Omental fat pad (tissue), 4 donors: ENCODE results near the gene VLDLR. TPM values are rescaled to one million over a fixed set of nuclear protein-coding genes. Genes with fewer than 3 reads are reported as not detected.

Experiments used
- ATAC-seq: fragments of 150-250 bp; one replicate; pipeline ENCODE4 v1.9.1; 2016; ENCODE audit warnings: mild to moderate bottlenecking, moderate library complexity; ENCODE audit not compliant: low FRiP score
- DNase-seq: peaks from one replicate; pipeline ENCODE4 v3.0.0-alpha.2; 2019; ENCODE audit warnings: low spot score
- total RNA-seq, 4 donors: library from RNA; depleted of rRNA; stranded (reverse); fragments of >200 nt; gene quantifications; one replicate each; pipeline ENCODE4 v1.1.0, GENCODE V29; 2016
- TF ChIP-seq, protein P1 (sequence below), 3 donors: fragments of 450-650 bp; IDR thresholded peaks; one replicate each; pipeline ENCODE4 v1.5.1; 2016 to 2017; ENCODE audit warnings: antibody characterized with exemption in 3 of 3, mild to moderate bottlenecking in 3 of 3, moderate library complexity in 2 of 3

The VLDLR gene
- total RNA-seq, 4 donors from 2014 or later: 5.4 to 39.3 (median 16.1) TPM

- TF ChIP-seq, protein P1, sequence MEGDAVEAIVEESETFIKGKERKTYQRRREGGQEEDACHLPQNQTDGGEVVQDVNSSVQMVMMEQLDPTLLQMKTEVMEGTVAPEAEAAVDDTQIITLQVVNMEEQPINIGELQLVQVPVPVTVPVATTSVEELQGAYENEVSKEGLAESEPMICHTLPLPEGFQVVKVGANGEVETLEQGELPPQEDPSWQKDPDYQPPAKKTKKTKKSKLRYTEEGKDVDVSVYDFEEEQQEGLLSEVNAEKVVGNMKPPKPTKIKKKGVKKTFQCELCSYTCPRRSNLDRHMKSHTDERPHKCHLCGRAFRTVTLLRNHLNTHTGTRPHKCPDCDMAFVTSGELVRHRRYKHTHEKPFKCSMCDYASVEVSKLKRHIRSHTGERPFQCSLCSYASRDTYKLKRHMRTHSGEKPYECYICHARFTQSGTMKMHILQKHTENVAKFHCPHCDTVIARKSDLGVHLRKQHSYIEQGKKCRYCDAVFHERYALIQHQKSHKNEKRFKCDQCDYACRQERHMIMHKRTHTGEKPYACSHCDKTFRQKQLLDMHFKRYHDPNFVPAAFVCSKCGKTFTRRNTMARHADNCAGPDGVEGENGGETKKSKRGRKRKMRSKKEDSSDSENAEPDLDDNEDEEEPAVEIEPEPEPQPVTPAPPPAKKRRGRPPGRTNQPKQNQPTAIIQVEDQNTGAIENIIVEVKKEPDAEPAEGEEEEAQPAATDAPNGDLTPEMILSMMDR (IDR thresholded peaks at IDR 0.05): no peak
- ATAC-seq: no peak
- no peak for DNase-seq
These were observed 17.5 kb downstream of the VLDLR start for GRCh38 chr9:2638871-2639673.

- TF ChIP-seq, protein P1 (IDR thresholded peaks at IDR 0.05): no peak
- ATAC-seq: peak; percentile 72
- DNase-seq: no peak
These were observed 18.2 kb downstream of the VLDLR start for GRCh38 chr9:2639786-2640185.

DNA sequence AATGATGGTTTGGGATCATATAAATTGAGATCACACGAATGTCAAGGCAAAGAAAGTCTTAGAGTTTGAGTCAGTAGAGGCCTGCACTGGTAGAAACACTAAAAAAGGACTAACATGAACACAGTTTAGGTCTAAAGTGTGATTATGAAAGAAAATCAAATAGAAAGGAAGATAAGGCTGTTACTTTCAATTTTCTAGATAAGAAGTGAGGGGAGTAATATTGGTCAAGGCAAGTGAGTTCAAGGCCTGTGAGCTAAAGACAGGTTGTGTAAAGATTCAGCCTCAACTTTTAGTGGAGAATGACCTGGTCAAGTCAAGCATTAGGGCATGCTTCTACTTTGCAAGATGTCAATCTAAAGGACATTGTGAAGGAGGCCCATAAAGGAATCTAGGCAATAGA is 19.0 kb downstream of the VLDLR start:
- TF ChIP-seq, protein P1 (IDR thresholded peaks at IDR 0.05): no peak
- DNase-seq (no peak), ATAC-seq (no peak)

GRCh38 chr9:2641033-2641432 is 19.4 kb downstream of the VLDLR start:
- TF ChIP-seq, protein P1 (IDR thresholded peaks at IDR 0.05): no peak
- DNase-seq: no peak
- no peak for ATAC-seq

- TF ChIP-seq, protein P1 (IDR thresholded peaks at IDR 0.05): no peak
- ATAC-seq (no peak), DNase-seq (no peak)
These were observed 20.5 kb downstream of the VLDLR start for GRCh38 chr9:2642068-2642467.

DNA sequence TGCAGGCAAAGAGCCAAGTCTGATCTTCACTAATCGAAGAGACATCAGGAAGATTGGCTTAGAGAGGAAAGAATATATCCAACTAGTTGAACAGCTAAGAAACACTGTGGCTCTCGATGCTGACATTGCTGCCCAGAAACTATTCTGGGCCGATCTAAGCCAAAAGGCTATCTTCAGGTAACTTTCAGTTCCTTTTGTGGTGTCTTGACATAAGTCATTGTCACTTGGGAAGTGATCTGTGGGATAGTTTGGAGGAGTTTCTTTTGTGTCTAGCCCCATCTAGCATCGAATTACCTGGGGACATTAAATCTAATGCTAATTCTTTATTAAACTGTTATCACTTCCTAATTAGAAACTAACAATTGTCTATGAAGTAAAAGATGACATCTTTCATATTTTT is 24.0 kb downstream of the VLDLR start:
- ATAC-seq (no peak), DNase-seq (no peak)
- TF ChIP-seq, protein P1 (IDR thresholded peaks at IDR 0.05): no peak

DNA sequence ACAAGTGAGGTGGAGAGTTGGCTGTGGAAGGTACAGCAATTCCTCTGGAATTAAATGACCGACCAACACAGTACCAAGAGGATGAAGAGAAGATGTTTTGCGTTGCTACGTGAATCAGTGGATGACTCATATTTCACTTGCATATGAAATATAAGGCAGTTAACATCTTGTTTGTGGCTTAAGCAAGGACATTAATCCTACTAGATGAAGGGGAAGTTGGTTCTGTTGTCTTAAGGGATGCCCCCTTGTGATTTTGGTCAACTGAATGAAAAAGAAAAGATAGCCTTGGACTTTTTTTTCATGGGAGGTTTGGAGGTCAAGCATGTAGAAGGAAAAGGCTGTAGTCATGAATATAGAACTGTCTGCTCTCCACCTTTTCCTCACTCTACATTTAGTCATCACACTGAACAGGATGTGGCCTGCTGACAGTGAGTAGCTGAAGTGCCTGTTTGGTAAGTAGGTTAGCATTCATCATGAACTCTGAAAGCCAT is 33.9 kb downstream of the VLDLR start:
- ATAC-seq (peak; percentile 78), DNase-seq (no peak)
- TF ChIP-seq, protein P1 (IDR thresholded peaks at IDR 0.05): no peak
